HG03103 (cell line): ENCODE data around the gene ARHGAP6.

Experiments used
- ATAC-seq: cut with Tn5 transposase; IDR thresholded peaks from one replicate; pipeline ENCODE4 v1.9.1; 2021; ENCODE audit warnings: low read depth; ENCODE audit not compliant: unreplicated experiment

ARHGAP6 gene

DNA sequence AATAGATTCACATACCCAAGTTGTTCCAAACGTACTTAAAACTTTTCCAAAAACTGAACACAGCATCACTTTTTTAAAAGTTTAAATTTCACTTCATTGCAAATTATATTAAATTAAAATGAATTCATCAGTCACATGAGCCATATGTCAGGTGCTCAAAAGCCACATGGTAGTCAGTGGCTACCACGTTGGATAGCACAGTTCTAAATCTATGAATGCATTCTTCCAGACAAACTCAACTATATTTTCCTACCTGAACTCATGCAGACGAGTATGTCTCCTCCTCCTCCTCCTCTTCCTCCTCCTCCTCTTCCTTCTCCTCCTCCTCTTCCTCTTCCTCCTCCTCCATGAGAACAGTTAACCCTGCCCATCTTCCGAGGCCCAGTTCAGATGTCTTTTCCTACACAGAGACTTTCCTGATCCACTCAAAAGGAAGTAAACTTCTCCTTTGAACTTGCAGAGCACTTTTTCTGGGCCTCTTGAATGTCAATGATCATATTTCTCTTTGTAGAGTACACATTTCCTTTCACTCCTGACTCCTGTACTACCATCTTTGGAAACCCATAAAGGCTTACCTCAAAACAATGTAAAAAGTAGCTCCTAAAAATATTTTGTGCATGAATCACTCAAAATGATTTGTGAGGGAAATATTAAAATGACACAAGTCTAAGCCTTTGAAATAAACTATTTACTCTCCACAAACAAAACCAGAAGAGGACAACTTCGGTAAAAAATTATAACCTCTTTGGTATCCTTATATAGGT, 199.9 kb downstream of the ARHGAP6 start:
- no peak for ATAC-seq

DNA sequence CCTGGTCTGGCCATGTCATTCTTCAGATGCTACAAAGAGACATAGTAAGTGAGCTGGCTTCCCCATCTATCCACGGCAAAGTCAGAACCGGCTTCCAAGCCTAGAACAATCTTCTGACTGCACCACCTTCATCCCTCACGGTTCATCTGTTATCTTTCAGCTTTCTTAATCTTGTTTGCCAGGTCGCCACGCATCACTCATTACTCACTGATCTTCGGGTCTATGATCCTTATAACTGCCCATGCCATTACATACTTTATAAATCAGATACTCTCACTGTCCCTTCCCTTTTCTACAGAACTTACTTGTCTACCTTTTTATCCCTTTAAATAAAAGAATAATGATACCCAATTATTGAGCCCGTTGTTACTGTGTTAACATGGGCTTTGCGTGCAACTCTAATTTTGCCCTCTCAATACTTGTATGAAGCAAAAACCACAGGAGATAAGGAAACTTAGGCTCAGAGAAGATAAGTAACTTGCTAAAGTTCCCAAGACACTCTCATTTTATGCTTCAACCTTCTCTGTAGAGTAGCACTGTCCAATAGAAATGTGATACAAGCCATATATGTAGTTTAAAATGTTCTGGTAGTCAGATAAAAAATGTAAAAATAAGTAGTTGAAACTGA, 200.8 kb downstream of the ARHGAP6 start:
- no peak for ATAC-seq

- no peak for ATAC-seq
Observed at GRCh38 chrX:11464380-11464779, 201.3 kb downstream of the ARHGAP6 start.

DNA sequence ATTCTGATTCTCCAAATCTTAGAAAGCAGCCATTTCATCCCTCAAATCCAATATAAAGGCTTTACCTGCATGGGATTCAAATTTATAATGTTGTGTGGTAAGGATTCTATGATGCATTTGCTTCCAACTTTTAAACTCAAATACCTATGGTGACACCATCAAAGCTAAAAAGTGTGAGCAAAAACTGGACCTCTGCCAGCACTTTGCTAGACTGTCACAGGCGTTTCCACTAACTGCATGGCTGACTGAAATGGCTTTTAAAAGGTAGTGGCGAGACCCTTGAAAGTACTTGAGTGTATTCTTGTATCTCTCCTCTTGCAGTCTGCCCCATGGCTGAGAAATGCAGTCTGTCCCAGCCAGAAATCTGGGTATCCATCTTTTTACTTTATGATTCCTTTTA, 203.1 kb downstream of the ARHGAP6 start:
- ATAC-seq, result no peak

- no peak for ATAC-seq
Observed at GRCh38 chrX:11462136-11462535, 203.6 kb downstream of the ARHGAP6 start.

DNA sequence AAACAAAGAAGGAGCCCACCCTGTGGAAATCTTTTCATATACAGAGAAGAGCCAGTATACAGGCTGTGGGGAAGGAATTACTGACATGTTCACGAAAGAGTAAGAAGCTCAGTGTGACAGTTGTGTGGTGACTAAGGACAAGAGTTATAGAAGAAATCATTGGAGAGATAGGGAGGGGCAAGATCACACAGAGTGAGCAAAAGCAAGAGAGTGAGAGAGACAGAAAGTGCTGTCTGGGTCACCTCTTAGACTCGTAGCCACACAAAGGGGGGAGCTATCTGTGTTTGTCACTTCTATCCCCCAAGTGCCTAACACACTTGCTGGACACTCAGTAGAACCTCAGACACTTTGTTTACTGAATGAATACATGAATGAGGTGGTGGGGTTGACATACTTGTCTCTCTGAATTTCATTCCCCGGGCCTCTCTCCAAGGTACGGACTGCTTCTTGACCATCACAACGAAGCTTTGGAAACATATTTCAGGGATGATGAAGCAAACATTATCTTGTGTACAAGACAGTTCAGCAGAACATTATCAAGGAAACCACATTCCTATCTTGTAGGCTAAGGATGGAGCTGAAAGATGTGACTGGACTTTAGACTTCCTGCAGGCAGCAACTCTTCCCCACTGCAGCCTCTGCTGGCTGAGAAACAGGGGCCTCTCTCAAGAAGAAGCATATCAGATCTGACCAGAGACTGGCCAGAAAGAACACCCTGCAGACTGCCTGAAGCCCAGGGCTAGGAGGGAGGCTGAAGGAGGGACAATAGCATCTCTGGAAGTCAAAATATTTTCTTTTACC, 204.3 kb downstream of the ARHGAP6 start:
- ATAC-seq, result no peak

DNA sequence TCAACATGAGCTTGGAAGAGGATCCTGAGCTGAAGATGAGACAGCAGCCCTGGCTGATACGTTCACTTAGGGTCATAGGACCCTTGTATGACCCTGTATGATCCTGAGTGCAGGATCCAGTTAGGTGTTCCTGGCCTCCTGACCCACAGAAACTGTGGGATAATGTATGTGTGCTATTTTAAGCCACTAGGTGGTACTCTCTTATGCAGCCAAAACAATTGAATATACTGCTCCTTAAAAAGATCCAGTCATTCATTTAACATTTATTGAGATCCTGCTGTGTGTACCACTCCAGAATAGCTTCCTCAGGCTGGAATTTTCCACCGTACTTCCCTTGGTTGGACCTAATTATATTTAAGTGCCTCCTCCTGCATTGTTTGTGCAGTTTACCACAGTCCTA, 205.4 kb downstream of the ARHGAP6 start:
- ATAC-seq, result no peak

DNA sequence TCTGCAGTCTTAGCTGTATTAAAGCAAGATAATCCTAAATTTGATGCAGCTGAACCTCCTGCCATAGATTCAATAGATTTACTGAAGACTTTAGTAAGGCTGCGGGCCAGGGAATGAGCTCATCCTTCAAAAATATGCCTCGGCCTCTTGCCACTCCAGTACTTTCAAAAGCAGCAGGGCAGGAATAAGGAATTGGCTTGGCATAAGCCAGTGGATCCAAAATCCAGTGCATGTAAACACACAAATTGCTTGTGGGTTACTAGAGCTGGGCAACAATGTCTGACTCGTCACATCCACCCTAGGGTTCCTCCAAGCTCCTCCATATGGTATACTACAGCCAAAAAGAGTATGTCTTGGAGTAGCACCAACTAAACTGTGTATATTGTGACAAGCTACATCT, 207.6 kb downstream of the ARHGAP6 start:
- ATAC-seq, result no peak

- no peak for ATAC-seq
Observed at GRCh38 chrX:11451151-11451550, 214.6 kb downstream of the ARHGAP6 start.

GRCh38 chrX:11450354-11450753, 215.4 kb downstream of the ARHGAP6 start:
- ATAC-seq, result no peak

DNA sequence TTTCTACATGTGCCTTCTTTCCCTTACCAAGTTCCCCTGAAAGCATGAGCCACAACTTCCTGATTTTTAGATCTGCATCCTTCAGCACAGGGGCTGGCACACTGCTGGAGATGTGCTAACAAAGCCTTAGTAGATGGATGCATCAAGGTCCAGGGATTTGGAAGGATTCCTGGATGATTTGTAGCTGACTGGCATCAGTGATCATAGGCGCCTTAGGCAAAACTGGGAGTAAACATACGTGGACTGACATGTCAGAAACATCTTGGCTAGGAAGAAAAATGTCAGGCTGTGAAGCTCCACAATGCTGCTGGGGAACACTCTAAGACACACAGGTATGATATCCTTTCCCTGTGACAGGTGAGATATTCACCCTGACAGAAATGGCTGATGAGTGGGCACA, 216.1 kb downstream of the ARHGAP6 start:
- ATAC-seq, result no peak

DNA sequence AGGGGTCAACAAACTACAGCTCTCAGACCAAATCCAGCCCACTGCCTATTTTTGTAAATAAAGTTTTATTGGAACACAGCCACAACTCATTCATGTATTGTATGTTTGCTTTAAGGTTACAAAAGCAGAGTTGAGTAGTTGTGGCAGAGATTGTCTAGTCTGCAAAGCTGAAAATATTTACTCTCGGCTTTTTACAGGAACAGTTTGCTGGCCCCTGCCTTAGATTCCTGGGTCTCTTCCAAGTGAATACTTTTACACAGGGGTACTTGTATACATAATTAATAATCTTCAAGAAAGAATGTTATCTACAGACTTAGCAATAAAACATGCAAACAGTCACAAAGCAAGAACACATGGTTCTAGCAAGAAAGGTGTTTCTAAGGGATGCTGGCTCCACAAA, 218.3 kb downstream of the ARHGAP6 start:
- no peak for ATAC-seq

DNA sequence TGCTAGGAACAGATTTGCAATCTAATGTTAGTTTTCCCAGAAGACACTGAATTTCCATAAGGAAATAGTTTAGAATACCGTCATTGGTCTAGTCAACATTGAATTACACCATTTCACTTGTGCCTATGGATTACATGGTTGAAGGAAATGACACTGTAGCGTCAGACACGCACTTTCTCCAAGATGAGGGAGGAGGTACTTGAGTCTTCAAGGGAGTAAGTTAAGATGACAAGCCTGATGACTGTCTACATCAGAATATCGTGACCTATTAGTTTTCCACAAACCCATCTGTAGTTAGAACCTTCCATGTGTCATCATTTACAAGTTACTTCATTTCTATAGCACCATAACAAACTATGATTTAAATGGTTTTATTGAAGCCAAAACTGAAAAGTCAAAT, 218.8 kb downstream of the ARHGAP6 start:
- ATAC-seq, result no peak

- ATAC-seq, result no peak
Observed at GRCh38 chrX:11446336-11446735, 219.4 kb downstream of the ARHGAP6 start.

- ATAC-seq, result no peak
Observed at GRCh38 chrX:11445540-11445939, 220.2 kb downstream of the ARHGAP6 start.

DNA sequence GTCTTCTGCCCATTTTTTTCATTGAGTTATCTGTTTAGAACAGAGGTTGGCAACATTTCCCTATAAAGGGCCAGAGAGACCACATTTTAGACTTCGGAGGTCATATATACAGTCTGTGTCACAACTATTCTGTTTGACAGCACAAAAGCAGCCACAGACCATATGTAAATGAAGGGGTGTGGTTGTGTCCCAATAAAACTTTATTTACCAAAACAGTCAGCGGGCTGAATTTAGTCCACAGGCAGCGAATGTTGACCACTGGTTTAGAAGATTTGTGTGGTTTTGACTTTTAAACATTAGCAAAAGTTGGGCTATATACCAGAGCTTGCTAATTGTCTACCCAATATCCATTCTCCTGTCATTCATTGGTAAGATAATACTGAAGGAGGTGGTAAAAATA, 221.7 kb downstream of the ARHGAP6 start:
- ATAC-seq, result no peak

DNA sequence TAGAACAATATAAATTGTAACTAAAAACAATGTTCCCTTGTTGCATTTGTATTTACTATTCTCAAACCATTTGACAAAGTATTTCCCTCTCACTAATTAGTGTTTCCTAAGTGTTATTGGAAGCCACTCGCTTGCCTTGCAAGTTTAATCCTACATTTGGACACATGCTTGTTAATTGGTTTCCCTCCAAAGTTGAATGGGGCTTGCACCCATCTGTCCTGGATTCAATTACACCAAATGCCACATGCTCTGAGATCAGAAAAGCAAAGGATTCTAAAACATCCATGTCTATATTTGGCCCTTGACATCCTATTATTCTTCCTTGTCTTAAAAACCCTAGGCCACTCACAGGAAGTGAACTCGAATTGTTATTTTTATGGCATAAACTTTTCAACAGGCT, 225.9 kb downstream of the ARHGAP6 start:
- ATAC-seq, result no peak

DNA sequence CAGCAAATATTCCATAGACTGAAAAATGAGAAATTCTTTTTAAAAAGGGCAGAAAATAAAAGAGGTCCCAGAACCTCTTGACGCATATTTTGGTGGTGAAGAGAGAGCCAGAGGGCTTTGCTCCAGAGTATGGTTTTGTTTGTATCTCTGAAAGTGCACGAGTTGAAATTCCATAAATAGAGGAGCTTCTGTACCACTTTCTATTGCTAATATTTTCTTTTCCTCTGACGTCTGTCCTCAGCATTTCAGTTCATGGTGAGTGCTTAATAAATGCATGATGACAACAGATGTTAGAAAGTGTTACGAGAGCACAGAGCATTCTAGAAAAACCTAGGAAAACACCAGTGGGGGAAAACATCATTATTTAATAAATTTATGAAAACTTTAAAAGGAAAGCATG, 227.0 kb downstream of the ARHGAP6 start:
- no peak for ATAC-seq

DNA sequence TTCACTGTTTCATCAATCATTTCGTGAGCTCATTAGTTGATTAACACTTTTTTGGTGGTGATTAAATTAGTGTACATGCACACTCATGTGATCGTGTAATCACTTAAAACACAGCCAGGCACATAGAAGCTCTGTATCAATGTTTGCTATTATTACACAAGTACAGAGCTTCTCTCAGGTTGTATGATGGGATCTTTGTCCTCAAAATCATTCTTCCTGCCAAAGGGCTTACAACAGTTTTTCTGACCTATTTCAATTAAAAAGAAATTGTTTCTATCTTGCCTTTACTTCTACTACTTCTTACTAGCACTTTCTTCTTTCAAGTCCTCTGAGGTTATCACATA, 227.4 kb downstream of the ARHGAP6 start:
- ATAC-seq, result no peak

DNA sequence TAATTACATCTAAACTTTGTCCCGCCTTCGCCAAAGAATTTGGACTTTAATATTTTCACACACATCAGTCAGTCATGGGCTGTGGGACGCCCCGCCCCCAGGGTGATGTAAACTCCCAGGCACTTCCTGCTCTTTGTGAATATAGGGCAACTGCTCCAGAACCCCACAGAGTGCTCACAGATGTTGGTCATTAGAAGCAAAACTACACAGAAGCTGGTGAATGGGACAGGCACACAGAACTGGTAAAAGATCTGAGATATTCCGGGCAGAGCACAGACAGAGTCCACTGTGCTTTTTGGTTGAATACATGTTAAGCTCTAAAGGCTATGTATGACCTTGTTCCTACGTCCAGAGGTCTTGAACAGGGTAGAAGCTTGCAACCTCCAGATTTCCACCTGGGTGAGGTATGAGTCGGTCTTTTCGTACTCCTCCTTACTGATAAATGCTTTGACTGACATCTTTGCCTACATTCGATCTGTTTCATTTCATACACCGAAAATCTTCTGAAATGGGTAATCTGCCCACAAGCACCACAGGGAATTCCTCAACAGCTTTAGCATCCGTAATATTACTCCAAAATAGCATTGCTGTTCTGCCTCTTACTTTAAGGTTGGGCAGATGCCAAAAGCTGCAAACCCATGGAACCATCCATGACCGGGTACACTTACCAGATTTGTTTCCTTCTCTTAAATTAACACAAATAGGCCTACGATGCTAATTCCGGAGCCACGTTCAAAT, 227.9 kb downstream of the ARHGAP6 start:
- ATAC-seq, result no peak

GRCh38 chrX:11435568-11435967, 230.2 kb downstream of the ARHGAP6 start:
- ATAC-seq, result no peak
